Measurements from ENCODE around the gene DGKI. TPM values are rescaled to one million over a fixed set of nuclear protein-coding genes. Genes with fewer than 3 reads are reported as not detected.

DGKI gene
- total RNA-seq, 1 donor from 2014 or later, result 5.5 TPM

GRCh38 chr7:137655804-137656203 is 191.0 kb downstream of the DGKI start:
- Histone ChIP-seq H3K4me3 (no peak overlapping the region), H3F3A (ENCODE audit: low read depth) (peaks cover 6% of the 10 kb centered on the region), H2AFZ (replicated peaks) (peak overlapping the region; percentile 0), H3K4me1 (peaks cover 21% of the 10 kb centered on the region), H3K9me3 (ENCODE audit: low read depth) (no peaks in the 10 kb centered on the region), H4K20me1 (ENCODE audit: low read depth) (no peaks in the 10 kb centered on the region), H3K36me3 (no peaks in the 10 kb centered on the region), H3K79me2 (ENCODE audit: low read depth) (no peaks in the 10 kb centered on the region), H3K4me2 (no peak overlapping the region), H3K27me3 (no peaks in the 10 kb centered on the region), H3K27ac (no peak overlapping the region), H3K9ac (no peak overlapping the region)
- no peak overlapping the region for H3K4me3 Mint-ChIP-seq
- no peaks in the 10 kb centered on the region for H3K27me3 Mint-ChIP-seq (ENCODE audit: insufficient read depth, low read depth)
- H3K36me3 Mint-ChIP-seq, result no peaks in the 10 kb centered on the region
- H3K9me3 Mint-ChIP-seq, result no peaks in the 10 kb centered on the region
- peak overlapping the region; percentile 18 for H3K27ac Mint-ChIP-seq
- DNase-seq (ENCODE audit: low spot score), result no peak
- peaks cover 22% of the 10 kb centered on the region for H3K4me1 Mint-ChIP-seq
- TF ChIP-seq EZH2phosphoT487 (IDR thresholded peaks at IDR 0.05), result no peak
- TF ChIP-seq CTCF (IDR thresholded peaks at IDR 0.05), result no peak
- no peak for TF ChIP-seq EZH2 (IDR thresholded peaks at IDR 0.05)

- Mint-ChIP-seq H3K9me3 (no peaks in the 10 kb centered on the region), H3K36me3 (no peaks in the 10 kb centered on the region), H3K4me3 (no peak overlapping the region), H3K4me1 (peaks cover 14% of the 10 kb centered on the region), H3K27ac (no peak overlapping the region), H3K27me3 (ENCODE audit: insufficient read depth, low read depth) (no peaks in the 10 kb centered on the region)
- H3K9ac ChIP-seq, result no peak overlapping the region
- H3K27ac ChIP-seq, result no peak overlapping the region
- H3K4me2 ChIP-seq, result no peak overlapping the region
- H3K36me3 ChIP-seq, result no peaks in the 10 kb centered on the region
- H4K20me1 ChIP-seq (ENCODE audit: low read depth), result no peaks in the 10 kb centered on the region
- H3K9me3 ChIP-seq (ENCODE audit: low read depth), result no peaks in the 10 kb centered on the region
- no peak for DNase-seq (ENCODE audit: low spot score)
- H3F3A ChIP-seq (ENCODE audit: low read depth), result peaks cover 6% of the 10 kb centered on the region
- TF ChIP-seq EZH2 (IDR thresholded peaks at IDR 0.05) (no peak), CTCF (IDR thresholded peaks at IDR 0.05) (no peak), EZH2phosphoT487 (IDR thresholded peaks at IDR 0.05) (no peak)
- no peaks in the 10 kb centered on the region for H3K27me3 ChIP-seq
- H2AFZ ChIP-seq (replicated peaks), result no peak overlapping the region
- no peaks in the 10 kb centered on the region for H3K79me2 ChIP-seq (ENCODE audit: low read depth)
- no peak overlapping the region for H3K4me3 ChIP-seq
- H3K4me1 ChIP-seq, result peaks cover 7% of the 10 kb centered on the region
Observed at GRCh38 chr7:137652721-137653120, 194.1 kb downstream of the DGKI start.

- Histone ChIP-seq H3K4me2 (no peak overlapping the region), H3F3A (ENCODE audit: low read depth) (no peaks in the 10 kb centered on the region), H3K9me3 (ENCODE audit: low read depth) (no peaks in the 10 kb centered on the region), H3K27me3 (no peaks in the 10 kb centered on the region), H3K9ac (no peak overlapping the region), H3K4me3 (no peak overlapping the region), H3K27ac (no peak overlapping the region), H3K79me2 (ENCODE audit: low read depth) (no peaks in the 10 kb centered on the region), H3K4me1 (no peaks in the 10 kb centered on the region), H4K20me1 (ENCODE audit: low read depth) (no peaks in the 10 kb centered on the region), H3K36me3 (no peaks in the 10 kb centered on the region), H2AFZ (replicated peaks) (no peak overlapping the region)
- Mint-ChIP-seq H3K27ac (no peak overlapping the region), H3K4me3 (no peak overlapping the region), H3K36me3 (no peaks in the 10 kb centered on the region), H3K4me1 (no peaks in the 10 kb centered on the region), H3K9me3 (no peaks in the 10 kb centered on the region), H3K27me3 (ENCODE audit: insufficient read depth, low read depth) (no peaks in the 10 kb centered on the region)
- no peak for DNase-seq (ENCODE audit: low spot score)
- TF ChIP-seq EZH2 (IDR thresholded peaks at IDR 0.05) (no peak), CTCF (IDR thresholded peaks at IDR 0.05) (no peak), EZH2phosphoT487 (IDR thresholded peaks at IDR 0.05) (no peak)
Observed at GRCh38 chr7:137647905-137648565, 198.7 kb downstream of the DGKI start.

All from neural progenitor cell (in vitro differentiated cells).